SK-N-SH (cell line): ENCODE measurements around the gene WWC2. TPM values are rescaled to one million over a fixed set of nuclear protein-coding genes. Genes with fewer than 3 reads are reported as not detected.

Experiments
- CTCF ChIA-PET: fragments of 300-600, 350-600 bp; formaldehyde crosslinking; extraction: SDS; loops from one replicate; lab custom pipeline; 2021; lab: Yijun Ruan, JAX
- POLR2A ChIA-PET: fragments of 350-600 bp; sonication (Branson Sonifier 250); formaldehyde crosslinking; extraction: SDS; loops from one replicate; lab custom pipeline; 2020; ENCODE audit warnings: antibody characterized with exemption, inconsistent platforms; lab: Yijun Ruan, JAX
- DNase-seq: peaks from one replicate; pipeline ENCODE4 v3.0.0; 2012
- H2AFZ ChIP-seq: fragments of 200-600 bp; sonication (generic); 2 replicates; pipeline ENCODE4 v1.8.1; 2016; ENCODE audit warnings: antibody characterized with exemption, mild to moderate bottlenecking, low read depth
- H3F3A ChIP-seq: fragments of 200-600 bp; sonication (generic); replicated peaks from 2 replicates; pipeline ENCODE3; 2016; ENCODE audit warnings: antibody characterized with exemption, mild to moderate bottlenecking; ENCODE audit not compliant: insufficient read depth
- H3K27ac ChIP-seq, 2 experiments: fragments of 200-500 bp in 1 of 2; fragments of 200-600 bp in 1 of 2; sonication (Bioruptor generic) in 1 of 2; sonication (generic), shearing (Covaris generic) in 1 of 2; 2 replicates each; pipeline versions ENCODE4 v1.5.1 to v1.6.1; 2014 to 2016; ENCODE audit warnings: low read depth in 2 of 2, inconsistent platforms in 1 of 2, low read length in 1 of 2, mild to moderate bottlenecking in 1 of 2, mixed read lengths in 1 of 2
- H3K27me3 ChIP-seq: fragments of 200-600 bp; sonication (generic), shearing (Covaris generic); 2 replicates; pipeline ENCODE4 v1.6.1; 2016; ENCODE audit warnings: mixed run types; ENCODE audit not compliant: insufficient read depth
- H3K36me3 ChIP-seq, 2 experiments: fragments of 200-500 bp in 1 of 2; fragments of 200-600 bp in 1 of 2; sonication (Bioruptor generic) in 1 of 2; sonication (generic) in 1 of 2; replicated peaks in 1 of 2; 2 replicates each; pipeline versions ENCODE3 to v1.5.1; 2014 to 2016; ENCODE audit warnings: low read length in 1 of 2, mild to moderate bottlenecking in 1 of 2; ENCODE audit not compliant: insufficient read depth in 2 of 2, control insufficient read depth in 1 of 2
- H3K4me1 ChIP-seq, 2 experiments: fragments of 200-500 bp in 1 of 2; fragments of 200-600 bp in 1 of 2; sonication (Bioruptor generic) in 1 of 2; sonication (generic), shearing (Covaris generic) in 1 of 2; 2 replicates each; pipeline versions ENCODE4 v1.5.1 to v1.6.1; 2014 to 2016; ENCODE audit warnings: low read depth in 1 of 2, low read length in 1 of 2, mixed run types in 1 of 2; ENCODE audit not compliant: insufficient read depth in 2 of 2, control insufficient read depth in 1 of 2
- H3K4me2 ChIP-seq: fragments of 200-600 bp; sonication (generic), shearing (Covaris generic); 2 replicates; pipeline ENCODE4 v1.6.1; 2017; ENCODE audit warnings: mixed run types
- H3K4me3 ChIP-seq, 2 experiments: fragments of 200-500 bp in 1 of 2; fragments of 200-600 bp in 1 of 2; sonication (Bioruptor generic) in 1 of 2; sonication (generic), shearing (Covaris generic) in 1 of 2; 2 replicates each; pipeline versions ENCODE4 v1.5.1 to v1.8.1; 2014 to 2016; ENCODE audit warnings: low read depth in 2 of 2, inconsistent platforms in 1 of 2, low read length in 1 of 2, mild to moderate bottlenecking in 1 of 2, mixed read lengths in 1 of 2, moderate library complexity in 1 of 2
- H3K79me2 ChIP-seq: fragments of 200-600 bp; sonication (generic); 2 replicates; pipeline ENCODE4 v1.8.1; 2017; ENCODE audit warnings: mild to moderate bottlenecking; ENCODE audit not compliant: insufficient read depth
- H3K9ac ChIP-seq: fragments of 200-600 bp; sonication (generic); 2 replicates; pipeline ENCODE4 v1.6.1; 2017; ENCODE audit warnings: mixed run types
- H3K9me2 ChIP-seq: fragments of 200-600 bp; sonication (generic); 2 replicates; pipeline ENCODE4 v1.6.1; 2017; ENCODE audit warnings: mixed run types
- H3K9me3 ChIP-seq: fragments of 200-600 bp; sonication (generic); 2 replicates; pipeline ENCODE4 v1.6.1; 2017; ENCODE audit warnings: mixed run types, mild to moderate bottlenecking, moderate library complexity
- H4K20me1 ChIP-seq: fragments of 200-600 bp; sonication (generic); 2 replicates; pipeline ENCODE4 v1.6.1; 2017; ENCODE audit warnings: mild to moderate bottlenecking, mixed run types; ENCODE audit not compliant: insufficient read depth
- FOSL2 ChIP-seq: IDR thresholded peaks from 2 replicates; pipeline ENCODE4 v1.4.0; 2012; ENCODE audit warnings: low read depth, mild to moderate bottlenecking, moderate library complexity, borderline replicate concordance
- GABPA ChIP-seq: IDR thresholded peaks from 2 replicates; pipeline ENCODE4 v1.4.0; 2012; ENCODE audit warnings: low read depth, mild to moderate bottlenecking
- IRF3 ChIP-seq: fragments of 150-350 bp; IDR thresholded peaks from 2 replicates; pipeline ENCODE4 v1.6.1; 2016; ENCODE audit warnings: mild to moderate bottlenecking, low read depth, low read length
- NRF1 ChIP-seq: IDR thresholded peaks from 2 replicates; pipeline ENCODE4 v1.6.1; 2012; ENCODE audit warnings: low read depth, mild to moderate bottlenecking, low read length
- RFX5 ChIP-seq: IDR thresholded peaks from 2 replicates; pipeline ENCODE4 v1.6.1; 2012; ENCODE audit warnings: mild to moderate bottlenecking, improper control_type of control experiment, low read length
- SIN3A ChIP-seq: IDR thresholded peaks from 2 replicates; pipeline ENCODE4 v1.6.1; 2012; ENCODE audit warnings: low read depth, mild to moderate bottlenecking, low read length, moderate library complexity, borderline replicate concordance
- TCF12 ChIP-seq: IDR thresholded peaks from 2 replicates; pipeline ENCODE4 v1.4.0; 2012
- YY1 ChIP-seq: IDR thresholded peaks from 2 replicates; pipeline ENCODE4 v1.4.0; 2012; ENCODE audit warnings: low read depth, mild to moderate bottlenecking
- WGBS: methylation state at CpG from one replicate; pipeline ENCODE4 v1.1.6; 2017; ENCODE audit warnings: low lambda C conversion rate; 5-methylcytosine and 5-hydroxymethylcytosine counted together
- polyA plus RNA-seq, 3 experiments: library from polyadenylated mRNA; depleted of rRNA; stranded (reverse); fragments of >200 nt; gene quantifications; 2 replicates each; pipeline ENCODE4 v1.2.3, GENCODE V29; 2012
- TF ChIP-seq, protein P1 (sequence below): IDR thresholded peaks from 2 replicates; pipeline ENCODE4 v1.4.0; 2012; ENCODE audit warnings: low read depth, borderline replicate concordance
- TF ChIP-seq, protein P2 (sequence below): fragments of 150-350 bp; IDR thresholded peaks from 2 replicates; pipeline ENCODE4 v1.6.1; 2017; ENCODE audit warnings: antibody characterized with exemption, low read length, low read depth, borderline replicate concordance

WWC2 gene
- polyA plus RNA-seq, 1 of the 3 experiments (the other 2 are of a cell fraction) = 18.4 TPM

- CTCF ChIA-PET = no interaction called here
- H3K4me2 ChIP-seq = peak overlapping the region; percentile 97
These were observed 3.0 kb downstream of the WWC2 start for GRCh38 chr4:183101956-183102480.

DNA sequence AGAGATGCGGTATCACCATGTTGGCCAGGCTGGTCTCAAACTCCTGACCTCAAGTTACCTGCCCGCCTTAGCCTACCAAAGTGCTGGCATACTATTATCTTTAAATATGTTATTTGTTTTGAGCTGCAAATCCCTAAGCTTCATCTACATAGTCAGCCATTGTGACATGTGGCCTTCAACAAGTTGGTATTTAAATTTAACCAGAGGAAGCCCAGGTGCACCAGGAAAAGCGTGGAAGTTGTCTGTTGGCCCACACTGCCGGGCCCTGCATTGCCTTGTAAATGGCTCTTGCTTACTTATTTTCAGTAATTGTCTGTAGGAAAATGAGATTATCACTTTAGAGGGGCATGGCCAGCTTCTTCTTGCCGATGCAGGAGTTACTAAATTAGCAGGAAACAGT lies 6.0 kb downstream of the WWC2 start:
- H3K4me3 ChIP-seq = no peak overlapping the region
- no peaks in the 10 kb centered on the region for H3K9me2 ChIP-seq
- H4K20me1 ChIP-seq = peaks cover 36% of the 10 kb centered on the region
- DNase-seq = no peak
- no peak overlapping the region for H3K9ac ChIP-seq
- H3K79me2 ChIP-seq = peaks cover 100% of the 10 kb centered on the region
- H3K4me2 ChIP-seq = no peak overlapping the region
- peaks cover 2 to 39% of the 10 kb centered on the region in 2 experiments for H3K4me1 ChIP-seq
- H2AFZ ChIP-seq = no peak overlapping the region
- TF ChIP-seq GABPA = no peak
- TF ChIP-seq, protein P1, sequence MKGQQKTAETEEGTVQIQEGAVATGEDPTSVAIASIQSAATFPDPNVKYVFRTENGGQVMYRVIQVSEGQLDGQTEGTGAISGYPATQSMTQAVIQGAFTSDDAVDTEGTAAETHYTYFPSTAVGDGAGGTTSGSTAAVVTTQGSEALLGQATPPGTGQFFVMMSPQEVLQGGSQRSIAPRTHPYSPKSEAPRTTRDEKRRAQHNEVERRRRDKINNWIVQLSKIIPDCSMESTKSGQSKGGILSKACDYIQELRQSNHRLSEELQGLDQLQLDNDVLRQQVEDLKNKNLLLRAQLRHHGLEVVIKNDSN = no peak
- TF ChIP-seq, protein P2, sequence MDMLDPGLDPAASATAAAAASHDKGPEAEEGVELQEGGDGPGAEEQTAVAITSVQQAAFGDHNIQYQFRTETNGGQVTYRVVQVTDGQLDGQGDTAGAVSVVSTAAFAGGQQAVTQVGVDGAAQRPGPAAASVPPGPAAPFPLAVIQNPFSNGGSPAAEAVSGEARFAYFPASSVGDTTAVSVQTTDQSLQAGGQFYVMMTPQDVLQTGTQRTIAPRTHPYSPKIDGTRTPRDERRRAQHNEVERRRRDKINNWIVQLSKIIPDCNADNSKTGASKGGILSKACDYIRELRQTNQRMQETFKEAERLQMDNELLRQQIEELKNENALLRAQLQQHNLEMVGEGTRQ = no peak
- TF ChIP-seq FOSL2 = no peak
- POLR2A ChIA-PET = no interaction called here
- H3F3A ChIP-seq = peaks cover 21% of the 10 kb centered on the region
- no peak overlapping the region for H3K27ac ChIP-seq
- peaks cover 0 to 4% of the 10 kb centered on the region in 2 experiments for H3K36me3 ChIP-seq
- no peaks in the 10 kb centered on the region for H3K9me3 ChIP-seq
- CTCF ChIA-PET = no interaction called here
- no peaks in the 10 kb centered on the region for H3K27me3 ChIP-seq
- WGBS = 100% methylated on average over 5 of the region's 5 CpGs

More at GRCh38 chr4:183101956-183102480, 3.0 kb downstream of the WWC2 start:
- Histone ChIP-seq H3K79me2 (peaks cover 78% of the 10 kb centered on the region), H3K36me3 (peaks cover 0 to 4% of the 10 kb centered on the region in 2 experiments), H3K27me3 (no peaks in the 10 kb centered on the region), H4K20me1 (peaks cover 27% of the 10 kb centered on the region), H3K9me2 (no peaks in the 10 kb centered on the region), H3K9me3 (no peaks in the 10 kb centered on the region), H3K9ac (no peak overlapping the region), H3K27ac (no peak overlapping the region), H3K4me1 (peaks cover 2 to 29% of the 10 kb centered on the region in 2 experiments), H3K4me3 (no peak overlapping the region; a peak in 1 of 4 replicates), H3F3A (peaks cover 7% of the 10 kb centered on the region), H2AFZ (no peak overlapping the region)
- DNase-seq = no peak
- POLR2A ChIA-PET = no interaction called here
- WGBS = 79% methylated on average over 4 of the region's 4 CpGs
- no peak for TF ChIP-seq FOSL2
- TF ChIP-seq YY1 = no peak
- TF ChIP-seq TCF12 = no peak
- TF ChIP-seq SIN3A = no peak
- TF ChIP-seq RFX5 = no peak
- TF ChIP-seq IRF3 = no peak
- no peak for TF ChIP-seq NRF1
